PC-3 (cell line): Measurements from ENCODE around the gene DUSP19. TPM values are rescaled to one million over a fixed set of nuclear protein-coding genes. Genes with fewer than 3 reads are reported as not detected.

ENCODE experiments used
- ATAC-seq: fragments of 200-7000 bp; cut with Tn5 transposase; 2 replicates; pipeline ENCODE4 v1.9.1; 2020; ENCODE audit warnings: mild to moderate bottlenecking, moderate library complexity
- BruUV-seq: library from RNA; stranded (reverse); fragments of 400-500 nt; replicated peaks from 2 replicates; lab custom pipeline; 2021; lab: Mats Ljungman, UMichigan
- CTCF ChIA-PET: fragments of 300-600 bp; sonication (Branson Sonifier 250); formaldehyde crosslinking; loops from one replicate; lab custom pipeline; 2022; ENCODE audit warnings: antibody characterized with exemption; lab: Charles Lee
- POLR2A ChIA-PET: fragments of 300-600 bp; sonication (Branson Sonifier 250); formaldehyde crosslinking; loops from one replicate; lab custom pipeline; 2022; ENCODE audit warnings: antibody characterized with exemption; ENCODE audit not compliant: unreplicated experiment; lab: Charles Lee
- DNase-seq: peaks from one replicate; pipeline ENCODE4 v3.0.0-alpha.2; 2015
- H2AFZ ChIP-seq: fragments of 300-600 bp; sonication (generic); 2 replicates; pipeline ENCODE4 v1.6.0; 2016; ENCODE audit warnings: antibody characterized with exemption, low read length
- H3F3A ChIP-seq: fragments of 300-600 bp; sonication (generic); one replicate; pipeline ENCODE4 v1.6.0; 2017; ENCODE audit warnings: antibody characterized with exemption, low read length, control low read depth, mild to moderate bottlenecking; ENCODE audit not compliant: unreplicated experiment
- H3K27ac ChIP-seq: fragments of 300-600 bp; sonication (generic); 2 replicates; pipeline ENCODE4 v1.5.1; 2016; ENCODE audit warnings: mild to moderate bottlenecking, low read length
- H3K27me3 ChIP-seq: fragments of 300-600 bp; sonication (generic); 2 replicates; pipeline ENCODE4 v1.6.1; 2016; ENCODE audit warnings: low read length, mixed read lengths
- H3K36me3 ChIP-seq: fragments of 300-600 bp; sonication (generic); 2 replicates; pipeline ENCODE4 v1.6.1; 2016; ENCODE audit warnings: low read depth, mixed run types, low read length, mixed read lengths
- H3K4me1 ChIP-seq: fragments of 300-600 bp; sonication (generic); 2 replicates; pipeline ENCODE4 v1.5.1; 2016; ENCODE audit warnings: low read length; ENCODE audit not compliant: insufficient read depth
- H3K4me2 ChIP-seq: fragments of 300-600 bp; sonication (generic); 2 replicates; pipeline ENCODE4 v1.6.0; 2016; ENCODE audit warnings: low read length
- H3K4me3 ChIP-seq: fragments of 300-600 bp; sonication (generic); 2 replicates; pipeline ENCODE4 v1.5.1; 2016; ENCODE audit warnings: mild to moderate bottlenecking, low read length, mixed read lengths
- H3K79me2 ChIP-seq: fragments of 300-600 bp; sonication (generic); 2 replicates; pipeline ENCODE4 v1.6.1; 2017; ENCODE audit warnings: low read length, mixed read lengths
- H3K9ac ChIP-seq: fragments of 300-600 bp; sonication (generic); 2 replicates; pipeline ENCODE4 v1.6.0; 2016; ENCODE audit warnings: mild to moderate bottlenecking, low read length
- H3K9me2 ChIP-seq: fragments of 300-600 bp; sonication (generic); replicated peaks from 2 replicates; pipeline ENCODE4 v1.6.1; 2016; ENCODE audit warnings: mixed run types, low read length, mixed read lengths
- H3K9me3 ChIP-seq: fragments of 300-600 bp; sonication (generic); 2 replicates; pipeline ENCODE4 v1.6.1; 2016; ENCODE audit warnings: low read length, mixed read lengths
- H4K20me1 ChIP-seq: fragments of 300-600 bp; sonication (generic); 2 replicates; pipeline ENCODE4 v1.6.1; 2016; ENCODE audit warnings: low read length, mixed read lengths
- EZH2 ChIP-seq: fragments of 300-600 bp; sonication (generic); IDR thresholded peaks from one replicate; pipeline ENCODE4 v1.6.1; 2017; ENCODE audit warnings: antibody characterized with exemption, mild to moderate bottlenecking, low read length; ENCODE audit not compliant: unreplicated experiment
- EZH2phosphoT487 ChIP-seq: fragments of 300-600 bp; sonication (generic); IDR thresholded peaks from 2 replicates; pipeline ENCODE4 v1.6.1; 2018; ENCODE audit warnings: mild to moderate bottlenecking, antibody characterized with exemption, low read length, borderline replicate concordance
- intact Hi-C: fragments of 100-400 bp; cut with micrococcal nuclease; formaldehyde crosslinking; loops from 2 replicates; pipeline ENCODE4 v1.9.0; 2023
- total RNA-seq: library from RNA; depleted of rRNA; stranded (reverse); fragments of >200 nt; gene quantifications from 2 replicates; pipeline ENCODE4 v1.2.3, GENCODE V29; 2014
- TF ChIP-seq, protein P1 (sequence below): fragments of 300-600 bp; sonication (generic); conservative IDR thresholded peaks from 2 replicates; pipeline ENCODE4 v1.5.1; 2017; ENCODE audit warnings: antibody characterized with exemption, low read depth, mild to moderate bottlenecking, low read length

DUSP19 gene
- total RNA-seq, 1 experiment from 2014 or later: 0.51 TPM

DNA sequence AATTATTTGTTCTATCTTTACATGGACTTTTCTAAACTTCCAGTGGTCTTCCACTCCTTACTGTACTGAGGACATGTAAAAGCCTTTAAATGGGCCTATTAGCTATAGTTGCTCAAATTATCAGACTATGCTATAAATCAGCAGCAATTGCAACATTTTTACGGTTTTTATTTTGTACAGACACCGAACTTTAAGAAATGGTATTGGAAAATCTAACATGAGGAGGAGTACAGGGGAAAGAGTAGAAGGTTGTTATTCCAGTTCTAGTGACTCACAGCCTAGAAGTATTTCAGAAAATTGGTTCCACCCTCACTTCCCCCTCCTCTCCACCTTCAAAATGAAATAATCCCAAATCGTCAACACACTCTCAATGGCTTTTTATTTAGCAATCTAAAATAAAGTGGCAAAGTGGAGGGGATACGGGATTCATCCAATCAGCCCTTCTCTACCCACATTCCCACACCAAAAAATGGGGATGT, 41.4 kb upstream of the DUSP19 start:
- Histone ChIP-seq H3K27ac (peak overlapping the region; percentile 78), H2AFZ (peak overlapping the region; percentile 72; the same call in 1 of the 2 replicates), H3K36me3 (no peaks in the 10 kb centered on the region), H3K27me3 (no peaks in the 10 kb centered on the region), H3K4me2 (peak overlapping the region; percentile 95), H3K9ac (peak overlapping the region; percentile 94), H3F3A (no peaks in the 10 kb centered on the region), H4K20me1 (peaks cover 49% of the 10 kb centered on the region), H3K9me3 (no peaks in the 10 kb centered on the region), H3K9me2 (no peaks in the 10 kb centered on the region), H3K79me2 (peaks cover 59% of the 10 kb centered on the region), H3K4me3 (peak overlapping the region; percentile 95), H3K4me1 (peaks cover 34% of the 10 kb centered on the region)
- ATAC-seq (peak; percentile 18), DNase-seq (peak; percentile 72)
- intact Hi-C loops: loop anchor here (1.0 to 5.0 kb wide), 3 partner anchors 11 to 55 kb away; no protein-coding TSS in a partner anchor
- POLR2A ChIA-PET: no interaction called here
- CTCF ChIA-PET: interaction anchor here (0.6 kb wide), 1 partner anchor 57 kb away, joined by 3 read pairs; no protein-coding TSS in a partner anchor
- TF ChIP-seq EZH2 (no peak), EZH2phosphoT487 (no peak)
- TF ChIP-seq, protein P1, sequence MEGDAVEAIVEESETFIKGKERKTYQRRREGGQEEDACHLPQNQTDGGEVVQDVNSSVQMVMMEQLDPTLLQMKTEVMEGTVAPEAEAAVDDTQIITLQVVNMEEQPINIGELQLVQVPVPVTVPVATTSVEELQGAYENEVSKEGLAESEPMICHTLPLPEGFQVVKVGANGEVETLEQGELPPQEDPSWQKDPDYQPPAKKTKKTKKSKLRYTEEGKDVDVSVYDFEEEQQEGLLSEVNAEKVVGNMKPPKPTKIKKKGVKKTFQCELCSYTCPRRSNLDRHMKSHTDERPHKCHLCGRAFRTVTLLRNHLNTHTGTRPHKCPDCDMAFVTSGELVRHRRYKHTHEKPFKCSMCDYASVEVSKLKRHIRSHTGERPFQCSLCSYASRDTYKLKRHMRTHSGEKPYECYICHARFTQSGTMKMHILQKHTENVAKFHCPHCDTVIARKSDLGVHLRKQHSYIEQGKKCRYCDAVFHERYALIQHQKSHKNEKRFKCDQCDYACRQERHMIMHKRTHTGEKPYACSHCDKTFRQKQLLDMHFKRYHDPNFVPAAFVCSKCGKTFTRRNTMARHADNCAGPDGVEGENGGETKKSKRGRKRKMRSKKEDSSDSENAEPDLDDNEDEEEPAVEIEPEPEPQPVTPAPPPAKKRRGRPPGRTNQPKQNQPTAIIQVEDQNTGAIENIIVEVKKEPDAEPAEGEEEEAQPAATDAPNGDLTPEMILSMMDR: no peak
- TSS peak; percentile 57 for BruUV-seq

DNA sequence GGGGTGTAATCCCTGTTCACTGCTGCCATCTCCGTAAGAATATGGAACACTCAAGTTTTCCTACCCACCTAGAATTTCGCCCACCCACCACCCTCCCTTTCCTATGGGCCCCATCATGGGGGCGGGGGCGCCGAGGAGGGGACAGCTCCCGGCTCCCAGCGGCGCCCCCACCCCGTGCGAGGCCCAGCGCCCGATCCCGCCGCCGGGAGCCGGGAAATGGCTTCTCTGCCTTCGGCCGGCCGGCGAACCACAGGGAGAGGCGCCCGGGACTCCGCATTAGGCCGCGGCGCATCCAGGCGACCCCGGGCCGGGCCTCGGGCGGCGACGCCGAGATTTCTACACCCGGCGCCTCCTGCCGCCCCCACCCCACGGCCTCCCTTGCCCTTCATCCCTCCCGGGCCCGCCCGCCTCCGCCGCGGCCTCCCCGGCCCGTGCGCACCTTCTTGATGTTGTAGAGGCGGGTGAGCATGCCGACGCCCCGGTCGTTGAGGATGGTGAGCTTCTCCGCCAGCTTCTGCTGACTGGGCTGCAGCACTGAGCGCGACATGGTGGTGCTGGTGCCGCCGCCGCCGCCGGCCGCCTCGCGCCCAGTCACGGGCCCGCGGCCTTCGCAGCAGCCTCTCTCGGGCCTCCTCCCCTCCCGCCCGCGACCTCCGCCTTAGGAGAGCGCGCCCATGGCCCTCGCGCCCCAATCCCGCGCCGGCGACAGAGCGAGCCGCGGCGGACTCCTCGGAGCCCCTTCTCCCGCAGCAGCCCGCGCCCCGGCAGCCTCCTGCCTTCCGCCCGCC, 40.8 kb upstream of the DUSP19 start:
- peak overlapping the region; percentile 95 for H3K4me3 ChIP-seq
- peak; percentile 37 for ATAC-seq
- peaks cover 43% of the 10 kb centered on the region for H4K20me1 ChIP-seq
- no peaks in the 10 kb centered on the region for H3K36me3 ChIP-seq
- peaks cover 34% of the 10 kb centered on the region for H3K4me1 ChIP-seq
- peak overlapping the region; percentile 78 for H3K27ac ChIP-seq
- H3K4me2 ChIP-seq: peak overlapping the region; percentile 95
- DNase-seq: peak; percentile 22
- no peaks in the 10 kb centered on the region for H3K9me3 ChIP-seq
- no peaks in the 10 kb centered on the region for H3K27me3 ChIP-seq
- BruUV-seq: no TSS peak
- peaks cover 52% of the 10 kb centered on the region for H3K79me2 ChIP-seq
- TF ChIP-seq, protein P1: no peak
- TF ChIP-seq EZH2: no peak
- no peak for TF ChIP-seq EZH2phosphoT487
- H3F3A ChIP-seq: no peaks in the 10 kb centered on the region
- H2AFZ ChIP-seq: peak overlapping the region; percentile 72
- ChIA-PET CTCF (interaction anchor here (0.6 kb wide), 2 partner anchors 58 to 192 kb away, joined by 3 read pairs; no protein-coding TSS in a partner anchor), POLR2A (interaction anchor here (0.6 kb wide), 1 partner anchor 42 kb away, joined by 8 read pairs; no protein-coding TSS in a partner anchor)
- intact Hi-C loops: loop anchor here (1.0 to 5.0 kb wide), 5 partner anchors 11 to 87 kb away; partner anchors contain the start of genes DUSP19 and NUP35
- no peaks in the 10 kb centered on the region for H3K9me2 ChIP-seq
- peak overlapping the region; percentile 94 for H3K9ac ChIP-seq
